Putamen (tissue), 1 donor: ENCODE data around the gene ATP5ME.
"Not testable (repeated sequence)": the region's sequence is repeated elsewhere in the genome, so short reads cannot be mapped to it uniquely, and the experiment has no call there.

Source experiments
- DNase-seq: peaks from one replicate; pipeline ENCODE4 v3.0.0-alpha.2; 2016; ENCODE audit warnings: low spot score

ATP5ME gene

DNA sequence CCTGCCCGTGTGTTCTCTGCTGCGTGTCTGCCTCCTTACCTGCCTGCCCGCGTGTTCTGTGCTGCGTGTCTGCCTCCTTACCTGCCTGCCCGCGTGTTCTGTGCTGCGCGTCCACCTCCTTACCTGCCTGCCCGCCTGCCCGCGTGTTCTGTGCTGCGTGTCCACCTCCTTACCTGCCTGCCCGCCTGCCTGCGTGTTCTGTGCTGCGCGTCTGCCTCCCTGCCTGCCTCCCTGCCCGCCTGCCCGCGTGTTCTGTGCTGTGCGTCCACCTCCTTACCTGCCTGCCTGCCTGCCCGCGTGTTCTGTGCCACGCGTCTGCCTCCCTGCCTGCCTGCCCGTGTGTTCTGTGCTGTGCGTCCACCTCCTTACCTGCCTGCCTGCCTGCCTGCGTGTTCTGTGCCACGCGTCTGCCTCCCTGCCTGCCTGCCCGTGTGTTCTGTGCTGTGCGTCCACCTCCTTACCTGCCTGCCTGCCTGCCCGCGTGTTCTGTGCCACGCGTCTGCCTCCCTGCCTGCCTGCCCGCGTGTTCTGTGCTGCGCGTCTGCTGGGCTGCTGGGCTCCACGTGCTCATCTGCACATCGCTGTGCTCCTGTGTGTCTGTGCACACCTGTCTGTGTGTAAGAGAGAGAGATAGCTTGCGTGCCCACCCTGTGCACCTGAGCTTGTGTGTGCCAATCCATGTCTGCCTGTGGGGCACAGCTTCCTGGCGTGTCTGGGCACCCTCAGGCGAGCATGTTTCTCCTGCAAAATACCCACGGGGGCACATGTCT is 38.8 kb downstream of the ATP5ME start:
- DNase-seq, result not testable (repeated sequence)

- DNase-seq, result no peak
Measured at GRCh38 chr4:634599-634985, 39.5 kb downstream of the ATP5ME start.

GRCh38 chr4:633976-634598 is 40.0 kb downstream of the ATP5ME start:
- no peak for DNase-seq

GRCh38 chr4:633406-633805 is 40.7 kb downstream of the ATP5ME start:
- DNase-seq, result no peak

- DNase-seq, result no peak
Measured at GRCh38 chr4:632926-633325, 41.1 kb downstream of the ATP5ME start.

GRCh38 chr4:632196-632790 is 41.8 kb downstream of the ATP5ME start:
- no peak for DNase-seq

- DNase-seq, result no peak
Measured at GRCh38 chr4:630656-631055, 43.4 kb downstream of the ATP5ME start.

DNA sequence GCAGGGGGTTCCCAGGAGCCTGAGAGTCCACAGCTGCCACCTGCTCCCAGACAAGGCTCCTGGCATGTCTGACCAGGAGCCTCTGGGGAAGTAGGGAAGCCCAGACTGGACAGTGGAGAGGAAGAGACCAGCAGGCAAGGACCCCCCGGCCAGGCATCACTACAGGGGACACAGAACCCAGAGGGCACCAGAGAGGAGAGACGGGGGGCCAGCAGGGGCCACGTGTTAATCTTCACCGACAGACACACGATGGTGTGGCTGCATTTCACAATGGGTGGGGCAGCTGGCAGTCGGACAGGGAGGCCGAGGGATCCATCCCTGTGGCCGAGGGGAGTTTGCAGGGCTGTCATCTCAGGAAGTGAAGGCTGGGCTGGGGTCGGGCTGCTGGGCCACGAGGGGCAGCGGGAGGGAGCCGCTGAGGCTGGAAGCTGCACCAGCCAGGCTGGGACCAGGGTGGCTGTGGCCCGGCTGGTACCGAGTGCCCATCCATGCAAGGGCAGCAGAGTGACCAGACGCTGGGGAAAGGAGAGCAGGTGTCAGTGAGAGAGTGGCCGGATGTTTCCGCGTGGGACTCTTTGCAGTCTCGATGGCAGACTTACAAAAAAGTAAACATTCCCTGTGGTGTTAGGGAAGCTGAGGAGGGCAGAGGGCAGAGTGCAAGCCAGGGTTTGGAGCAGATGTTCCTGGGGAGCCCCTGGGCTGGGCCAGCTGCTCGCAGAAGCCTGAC is 44.0 kb downstream of the ATP5ME start:
- no peak for DNase-seq

- no peak for DNase-seq
Measured at GRCh38 chr4:629636-629914, 44.5 kb downstream of the ATP5ME start.

DNA sequence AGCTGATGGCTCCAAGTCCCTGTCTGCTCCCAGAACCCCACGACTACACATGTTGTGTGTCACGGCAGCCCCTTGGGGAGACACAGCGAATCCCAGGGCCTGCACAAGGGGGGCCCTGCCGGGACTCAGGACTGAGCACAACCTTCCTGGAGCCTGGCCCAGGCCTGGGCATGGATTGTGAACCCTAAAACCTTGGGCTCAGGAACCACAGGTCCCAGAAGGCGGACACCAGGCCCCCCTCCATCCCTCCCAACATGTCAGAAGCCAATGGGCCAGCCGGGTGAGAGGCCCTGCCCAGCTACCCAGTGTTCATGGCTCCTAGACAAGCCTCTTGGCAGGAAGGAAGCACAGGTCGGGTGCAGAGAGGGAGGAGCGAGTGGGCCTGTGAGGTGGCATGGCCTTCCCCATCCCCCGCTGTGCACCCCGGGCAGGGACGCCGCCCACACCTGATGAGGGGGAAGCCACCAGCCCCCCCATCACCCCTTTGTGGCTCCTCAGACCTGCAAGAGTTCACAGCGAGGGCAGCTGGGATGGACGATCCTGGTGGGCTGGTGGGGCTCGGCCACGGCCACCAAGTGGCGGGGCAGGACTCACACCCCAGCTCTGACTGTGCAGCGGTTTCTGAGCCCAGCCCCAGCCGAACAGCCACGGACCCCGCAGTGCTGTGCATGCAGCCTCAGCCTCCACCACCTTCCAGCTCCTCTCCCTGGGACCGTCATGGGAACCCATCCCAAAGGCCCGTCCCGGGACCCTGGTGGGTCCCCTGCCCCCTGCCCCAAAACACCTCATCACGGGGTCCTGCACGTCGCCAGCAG is 45.0 kb downstream of the ATP5ME start:
- DNase-seq, result no peak

DNA sequence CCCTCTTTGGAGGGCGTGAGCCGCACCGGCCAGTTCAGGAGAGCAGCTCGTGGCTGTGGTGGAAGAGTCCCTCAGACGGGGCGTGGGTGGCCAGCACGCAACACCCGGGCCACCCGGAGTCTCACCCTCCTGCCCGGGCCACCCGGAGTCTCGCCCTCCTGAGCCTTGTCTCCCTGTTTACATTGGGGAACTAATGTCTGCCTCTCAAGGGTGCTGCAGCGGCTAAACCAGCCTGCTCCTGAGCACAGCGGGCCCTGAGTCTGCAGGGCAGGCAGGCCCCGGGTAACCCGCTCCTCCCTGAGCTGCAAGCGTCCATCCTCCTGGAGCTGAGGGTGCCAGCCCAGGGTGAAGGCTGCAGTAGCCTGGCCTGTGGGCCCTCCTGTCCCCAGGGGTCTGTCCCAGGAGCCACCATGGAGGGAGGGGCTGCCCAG is 45.8 kb downstream of the ATP5ME start:
- DNase-seq, result no peak

GRCh38 chr4:627347-628125 is 46.5 kb downstream of the ATP5ME start:
- DNase-seq, result no peak

- no peak for DNase-seq
Measured at GRCh38 chr4:626201-627091, 47.6 kb downstream of the ATP5ME start.

- DNase-seq, result no peak
Measured at GRCh38 chr4:625631-626161, 48.4 kb downstream of the ATP5ME start.

DNA sequence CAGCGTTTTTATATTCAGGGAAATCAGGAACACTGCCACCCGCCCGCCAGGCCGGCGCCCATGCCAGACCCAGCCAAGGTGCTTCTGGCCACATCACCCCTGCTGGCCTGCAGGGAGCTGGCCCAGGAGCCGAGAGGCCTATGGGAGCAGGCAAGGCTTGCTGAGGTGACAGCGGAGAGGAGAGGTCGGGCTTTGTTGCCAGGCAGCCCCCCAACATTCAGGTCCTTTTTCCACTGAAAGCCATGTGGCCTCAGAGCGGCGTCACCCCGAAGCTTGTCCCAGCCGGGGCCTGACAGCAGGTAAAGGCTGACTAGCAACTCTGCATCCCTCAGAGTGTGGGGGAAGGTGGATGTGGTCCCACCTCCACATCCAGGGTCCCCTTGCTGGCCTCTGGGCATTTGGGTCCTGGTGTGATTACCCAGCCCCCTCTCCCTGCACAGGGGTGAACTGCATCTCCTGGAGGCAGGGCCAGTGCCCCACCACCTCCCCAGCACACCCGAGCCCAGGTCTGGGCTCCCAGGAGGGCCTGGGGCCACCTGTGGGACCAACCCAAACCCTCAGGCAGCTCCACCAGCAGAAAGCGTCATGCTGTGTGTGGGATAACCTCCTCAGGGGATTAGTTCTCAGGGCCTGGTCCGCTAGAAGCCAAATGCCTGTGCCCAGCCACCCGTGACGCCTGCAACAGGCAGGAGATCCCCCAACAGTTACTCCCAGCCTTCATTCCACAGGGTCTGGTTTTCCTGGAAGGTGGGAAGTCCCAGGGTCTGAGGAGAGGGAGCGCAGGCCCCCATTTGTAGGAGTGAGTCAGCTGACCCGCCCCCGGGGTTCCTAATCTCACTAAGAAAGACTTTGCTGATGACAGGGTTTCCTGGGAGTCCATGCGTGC is 49.1 kb downstream of the ATP5ME start, which contains the start of gene PDE6B:
Gene PDE6B (plus strand): TSS at position 869 of the 886 bp plus-strand sequence. CDS start 54 bp downstream, outside the sequence.
- DNase-seq, result no peak

DNA sequence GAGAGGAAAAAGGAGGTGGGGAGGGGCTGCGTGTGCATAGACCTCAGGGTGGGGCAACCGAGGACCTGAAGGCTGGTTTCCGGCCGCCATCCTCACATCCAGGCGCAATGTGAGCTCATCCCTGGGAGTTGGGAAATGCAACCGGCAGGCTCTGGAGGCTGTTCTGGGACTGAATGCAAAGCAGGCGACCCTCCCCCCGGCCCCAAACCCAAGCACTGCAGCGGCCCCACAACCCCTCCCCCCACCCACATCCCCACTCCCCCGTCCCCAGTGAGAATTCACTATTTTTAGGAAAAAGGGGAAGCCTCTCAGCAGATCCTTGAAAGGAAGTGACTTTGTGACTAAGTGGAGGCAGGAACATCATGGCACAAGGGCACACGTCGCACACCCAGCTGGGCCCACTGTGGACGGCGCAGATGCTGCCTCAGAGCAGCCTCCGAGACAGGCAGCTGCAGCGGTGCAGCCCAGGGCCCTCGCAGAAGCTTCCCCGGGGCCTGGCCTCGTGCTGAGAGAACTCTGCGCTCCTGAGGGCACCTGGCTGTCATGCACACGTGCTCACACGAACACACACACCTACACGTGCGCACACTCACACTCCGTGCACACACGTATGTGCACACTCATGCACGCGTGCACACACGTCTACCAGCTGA is 50.0 kb downstream of the ATP5ME start:
- no peak for DNase-seq

GRCh38 chr4:622996-623913 is 50.8 kb downstream of the ATP5ME start:
- DNase-seq, result no peak
